Prostate gland (tissue), 2 donors: Measurements from ENCODE around the gene ZNF367. TPM values are rescaled to one million over a fixed set of nuclear protein-coding genes. Genes with fewer than 3 reads are reported as not detected.

Experiments used
- DNase-seq: peaks from one replicate; pipeline ENCODE4 v3.0.0-alpha.2; 2019; ENCODE audit warnings: low spot score
- H3K27ac ChIP-seq, 2 donors: fragments of 200-600 bp; sonication (generic); 2 replicates each; pipeline ENCODE4 v1.5.1; 2017 to 2019
- H3K27me3 ChIP-seq: fragments of 200-600 bp; sonication (generic); replicated peaks from 2 replicates; pipeline ENCODE4 v1.5.1; 2019; ENCODE audit not compliant: insufficient read depth
- H3K36me3 ChIP-seq, 2 donors: fragments of 200-600 bp; sonication (generic); 1 replicate in 1 of 2; 2 replicates in 1 of 2; pipeline versions ENCODE4 v1.5.1 to v1.8.1; 2017 to 2019
- H3K4me1 ChIP-seq: fragments of 200-600 bp; sonication (generic); replicated peaks from 2 replicates; pipeline ENCODE4 v1.5.1; 2019
- H3K4me3 ChIP-seq, 2 donors: fragments of 200-600 bp; sonication (generic); 2 replicates each; pipeline ENCODE4 v1.5.1; 2017 to 2019
- H3K9me3 ChIP-seq: fragments of 200-600 bp; sonication (generic); 2 replicates; pipeline ENCODE4 v1.5.1; 2017
- POLR2A ChIP-seq: fragments of 450-650 bp; IDR thresholded peaks from one replicate; pipeline ENCODE4 v1.6.1; 2016; ENCODE audit warnings: antibody characterized with exemption, mild to moderate bottlenecking
- POLR2AphosphoS5 ChIP-seq: sonication (generic); formaldehyde crosslinking; IDR thresholded peaks from one replicate; pipeline ENCODE4 v1.6.1; 2017; ENCODE audit warnings: antibody characterized with exemption
- WGBS: methylation state at CpG from one replicate; pipeline ENCODE4 v1.1.5; 2018; 5-methylcytosine and 5-hydroxymethylcytosine counted together
- intact Hi-C: fragments of 100-400 bp; cut with DNase I; formaldehyde crosslinking; loops from one replicate; pipeline ENCODE4 v1.14.2; 2022
- total RNA-seq, 2 donors: library from RNA; depleted of rRNA; stranded (reverse); fragments of >200 nt; gene quantifications; one replicate each; pipeline ENCODE4 v1.1.0, GENCODE V29; 2016
- TF ChIP-seq, protein P1 (sequence below), 4 experiments: fragments of 200-600 bp in 2 of 4; fragments of 450-650 bp in 2 of 4; sonication (generic) in 2 of 4; IDR thresholded peaks; 1 replicate in 3 of 4; 2 replicates in 1 of 4; pipeline ENCODE4 v1.5.1; 2016 to 2019; ENCODE audit warnings: antibody characterized with exemption in 4 of 4, mild to moderate bottlenecking in 2 of 4, moderate library complexity in 2 of 4

The ZNF367 gene
- total RNA-seq, 2 donors from 2014 or later, result 2.9 to 5.5 TPM

DNA sequence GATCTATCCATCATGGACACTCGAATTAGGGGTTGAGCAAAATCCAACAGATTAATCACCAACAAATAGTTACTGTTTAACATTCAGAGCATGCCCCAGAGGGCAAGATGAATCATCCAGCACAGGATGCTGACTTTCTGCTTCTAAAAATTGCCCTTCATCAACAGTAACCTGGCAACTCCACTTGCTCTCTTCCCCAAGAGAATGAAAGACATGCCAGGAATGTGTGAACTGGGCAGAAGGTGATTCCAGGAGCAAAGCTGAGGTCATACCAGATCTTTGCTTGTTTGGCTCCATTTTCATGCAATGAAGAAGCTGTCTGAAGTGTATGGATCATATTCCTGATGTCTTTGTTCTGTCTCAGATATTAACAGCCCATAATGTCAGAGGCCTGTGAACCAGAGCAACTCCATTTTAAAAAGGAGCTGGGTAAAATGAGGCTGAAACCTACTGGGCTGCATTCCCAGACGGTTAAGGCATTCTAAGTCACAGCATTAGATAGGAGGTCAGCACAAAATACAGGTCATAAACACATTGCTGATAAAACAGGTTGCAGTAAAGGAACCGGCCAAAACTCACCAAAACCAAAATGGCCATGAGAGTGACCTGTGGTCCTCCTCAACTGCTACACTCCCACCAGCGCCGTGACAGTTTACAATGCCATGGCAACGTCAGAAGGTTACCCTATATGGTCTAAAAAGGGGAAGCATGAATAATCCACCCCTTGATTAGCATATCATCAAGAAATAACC, 2.5 kb upstream of the ZNF367 start:
- H3K27ac ChIP-seq, result no peak overlapping the region
- TF ChIP-seq POLR2AphosphoS5, result peak; percentile 58
- TF ChIP-seq, protein P1, sequence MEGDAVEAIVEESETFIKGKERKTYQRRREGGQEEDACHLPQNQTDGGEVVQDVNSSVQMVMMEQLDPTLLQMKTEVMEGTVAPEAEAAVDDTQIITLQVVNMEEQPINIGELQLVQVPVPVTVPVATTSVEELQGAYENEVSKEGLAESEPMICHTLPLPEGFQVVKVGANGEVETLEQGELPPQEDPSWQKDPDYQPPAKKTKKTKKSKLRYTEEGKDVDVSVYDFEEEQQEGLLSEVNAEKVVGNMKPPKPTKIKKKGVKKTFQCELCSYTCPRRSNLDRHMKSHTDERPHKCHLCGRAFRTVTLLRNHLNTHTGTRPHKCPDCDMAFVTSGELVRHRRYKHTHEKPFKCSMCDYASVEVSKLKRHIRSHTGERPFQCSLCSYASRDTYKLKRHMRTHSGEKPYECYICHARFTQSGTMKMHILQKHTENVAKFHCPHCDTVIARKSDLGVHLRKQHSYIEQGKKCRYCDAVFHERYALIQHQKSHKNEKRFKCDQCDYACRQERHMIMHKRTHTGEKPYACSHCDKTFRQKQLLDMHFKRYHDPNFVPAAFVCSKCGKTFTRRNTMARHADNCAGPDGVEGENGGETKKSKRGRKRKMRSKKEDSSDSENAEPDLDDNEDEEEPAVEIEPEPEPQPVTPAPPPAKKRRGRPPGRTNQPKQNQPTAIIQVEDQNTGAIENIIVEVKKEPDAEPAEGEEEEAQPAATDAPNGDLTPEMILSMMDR (IDR thresholded peaks at IDR 0.05), result no peak
- TF ChIP-seq POLR2A, result no peak
- H3K36me3 ChIP-seq, result no peaks in the 10 kb centered on the region
- H3K27me3 ChIP-seq, result no peaks in the 10 kb centered on the region
- no peak for DNase-seq
- H3K9me3 ChIP-seq, result no peaks in the 10 kb centered on the region
- H3K4me3 ChIP-seq, result no peak overlapping the region
- H3K4me1 ChIP-seq, result peaks cover 5% of the 10 kb centered on the region
- WGBS, result 53% methylated on average over 6 of the region's 6 CpGs
- intact Hi-C loops, result no loop called here

DNA sequence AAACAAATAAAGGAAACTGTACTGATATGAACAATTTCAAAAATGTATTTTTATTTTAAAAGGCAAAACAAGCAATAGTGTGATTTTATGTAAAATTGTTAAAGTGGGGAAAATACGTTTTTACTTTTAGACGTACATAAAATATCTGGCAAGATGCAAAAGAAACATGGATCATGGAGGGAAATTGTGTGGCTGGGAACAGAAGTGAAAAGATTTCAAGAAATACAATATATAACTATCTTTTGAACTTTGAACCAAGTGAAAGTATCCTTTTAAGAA, 1.5 kb upstream of the ZNF367 start:
- Histone ChIP-seq H3K27me3 (no peaks in the 10 kb centered on the region), H3K4me3 (peak overlapping the region; percentile 75 to 77), H3K27ac (peak overlapping the region; percentile 97 to 99), H3K4me1 (peaks cover 5% of the 10 kb centered on the region), H3K9me3 (no peaks in the 10 kb centered on the region), H3K36me3 (no peaks in the 10 kb centered on the region)
- TF ChIP-seq, protein P1 (IDR thresholded peaks at IDR 0.05), result no peak
- TF ChIP-seq POLR2A (no peak), POLR2AphosphoS5 (no peak)
- 54% methylated on average over 2 of the region's 2 CpGs for WGBS
- intact Hi-C loops, result loop anchor here (2.0 to 5.0 kb wide), 2 partner anchors 33 to 235 kb away; partner anchors contain the start of genes HABP4 and PRXL2C
- no peak for DNase-seq

DNA sequence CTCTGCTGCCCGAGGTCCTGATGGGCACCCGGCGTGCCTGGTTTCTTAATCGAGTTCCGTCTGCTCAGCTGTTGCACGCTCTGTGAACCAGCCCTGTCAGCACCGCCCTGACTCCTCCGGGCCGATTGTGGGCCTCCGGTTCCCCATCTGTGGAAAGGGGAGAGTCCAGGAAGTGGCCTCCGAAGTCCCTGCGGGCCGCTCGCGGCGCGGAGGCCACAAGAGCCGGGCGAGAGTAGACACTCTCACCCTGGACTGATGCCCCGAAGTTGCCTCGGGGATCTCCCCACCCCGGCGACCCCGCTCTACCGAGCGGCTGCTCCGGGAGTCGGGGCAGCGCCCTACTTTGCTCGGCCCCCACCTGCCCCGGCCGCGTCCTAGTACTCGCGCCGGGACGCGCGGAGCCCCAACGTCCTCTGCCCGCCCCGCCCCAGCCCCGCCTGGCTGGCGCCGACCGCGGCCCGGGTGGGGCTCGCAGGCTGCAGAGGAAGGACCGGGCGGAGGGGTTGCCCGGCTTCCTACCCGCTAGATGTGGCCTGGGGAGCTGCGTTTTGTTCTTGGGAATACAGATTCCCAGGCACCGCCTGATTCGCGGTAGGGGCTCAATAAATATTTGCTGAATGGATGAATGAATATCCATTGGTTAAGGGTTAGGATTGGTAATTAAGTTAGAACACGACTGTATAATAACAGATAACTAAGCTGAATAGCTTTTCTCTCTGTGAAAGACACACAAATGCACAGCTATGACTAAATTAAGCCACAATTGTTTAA, 935 bp upstream of the ZNF367 start:
- WGBS, result under 1% methylated on average over 51 of the region's 58 CpGs

DNA sequence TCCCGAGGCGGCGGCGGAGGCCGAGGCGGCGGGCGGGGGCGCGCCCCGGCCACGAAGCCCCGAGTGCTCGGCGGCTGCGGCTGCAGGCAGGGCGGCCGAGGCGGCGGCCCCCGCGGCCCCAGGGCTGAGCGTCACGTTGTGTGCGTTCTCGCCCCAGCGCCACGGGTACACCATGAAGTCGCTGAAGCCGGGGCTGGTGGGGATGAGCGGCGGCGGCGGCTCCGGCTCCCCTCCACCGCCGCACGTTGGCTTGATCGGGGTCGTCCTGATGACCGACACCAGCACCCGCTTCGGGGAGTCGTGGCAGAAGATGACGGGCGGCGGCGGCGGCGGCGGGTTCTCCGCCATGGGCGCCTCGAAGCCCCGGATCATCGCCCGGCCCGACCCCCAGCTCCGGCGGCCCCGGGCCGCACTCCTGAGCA, 498 bp downstream of the ZNF367 start:
- H3K36me3 ChIP-seq, result no peaks in the 10 kb centered on the region
- TF ChIP-seq POLR2A, result no peak
- TF ChIP-seq, protein P1 (IDR thresholded peaks at IDR 0.05), result no peak
- TF ChIP-seq POLR2AphosphoS5, result no peak
- WGBS, result 2% methylated on average over 27 of the region's 62 CpGs
- DNase-seq, result no peak
- no peaks in the 10 kb centered on the region for H3K9me3 ChIP-seq
- peaks cover 5% of the 10 kb centered on the region for H3K4me1 ChIP-seq
- intact Hi-C loops, result loop anchor here (2.0 to 5.0 kb wide), 3 partner anchors 35 to 237 kb away; partner anchors contain the start of genes HABP4, PRXL2C and SLC35D2
- peak overlapping the region; percentile 97 to 99 for H3K27ac ChIP-seq
- H3K27me3 ChIP-seq, result no peaks in the 10 kb centered on the region
- H3K4me3 ChIP-seq, result peak overlapping the region; percentile 75 to 77

More for the DNA sequence above, 935 bp upstream of the ZNF367 start:
- no peaks in the 10 kb centered on the region for H3K27me3 ChIP-seq
- H3K9me3 ChIP-seq, result no peaks in the 10 kb centered on the region
- TF ChIP-seq, protein P1 (IDR thresholded peaks at IDR 0.05), result peak in 1 of 4 experiments; percentile 8
- TF ChIP-seq POLR2A, result peak; percentile 44
- no peak for TF ChIP-seq POLR2AphosphoS5
- peaks cover 5% of the 10 kb centered on the region for H3K4me1 ChIP-seq
- peak; percentile 44 for DNase-seq
- H3K36me3 ChIP-seq, result no peaks in the 10 kb centered on the region
- H3K27ac ChIP-seq, result peak overlapping the region; percentile 97 to 99
- H3K4me3 ChIP-seq, result peak overlapping the region; percentile 75 to 77
- intact Hi-C loops, result loop anchor here (2.0 to 5.0 kb wide), 2 partner anchors 33 to 236 kb away; partner anchors contain the start of genes HABP4 and PRXL2C
